Activated CD4-positive, alpha-beta T cell treated with anti-CD3 and anti-CD28 coated beads, Interleukin-10, Interleukin-2, amounts not matched to agents 100 ng/mL and 50 ng/mL, durations not matched to agents 16 hours and 8 hours (primary cell): Measurements from ENCODE around the gene BAHCC1.

Source experiments
- DNase-seq: peaks from one replicate; pipeline ENCODE4 v3.0.0-alpha.2; 2020

BAHCC1 gene

GRCh38 chr17:81387100-81388090, 7.9 kb upstream of the BAHCC1 start:
- peak; percentile 16 for DNase-seq

- no peak for DNase-seq
These were observed 7.1 kb upstream of the BAHCC1 start for GRCh38 chr17:81388091-81388611.

GRCh38 chr17:81388612-81389367, 6.5 kb upstream of the BAHCC1 start:
- no peak for DNase-seq

GRCh38 chr17:81389585-81389984, 5.7 kb upstream of the BAHCC1 start:
- DNase-seq, result no peak

- DNase-seq, result no peak
These were observed 5.0 kb upstream of the BAHCC1 start for GRCh38 chr17:81390029-81390872.

GRCh38 chr17:81390873-81391255, 4.4 kb upstream of the BAHCC1 start:
- DNase-seq, result no peak

GRCh38 chr17:81391293-81391935, 3.8 kb upstream of the BAHCC1 start:
- DNase-seq, result no peak

GRCh38 chr17:81391936-81392908, 3.0 kb upstream of the BAHCC1 start:
- DNase-seq, result no peak

- DNase-seq, result no peak
These were observed 2.2 kb upstream of the BAHCC1 start for GRCh38 chr17:81392909-81393654.

GRCh38 chr17:81393684-81394376, 1.4 kb upstream of the BAHCC1 start:
- DNase-seq, result peak; percentile 92

GRCh38 chr17:81394377-81394920, 808 bp upstream of the BAHCC1 start:
- DNase-seq, result no peak

- no peak for DNase-seq
These were observed 482 bp downstream of the BAHCC1 start for GRCh38 chr17:81395600-81396277.

GRCh38 chr17:81396278-81396721, 1.0 kb downstream of the BAHCC1 start:
- DNase-seq, result no peak

GRCh38 chr17:81396722-81397313, 1.6 kb downstream of the BAHCC1 start:
- DNase-seq, result peak; percentile 45

- DNase-seq, result peak; percentile 17
These were observed 2.3 kb downstream of the BAHCC1 start for GRCh38 chr17:81397314-81398175.

- no peak for DNase-seq
These were observed 3.0 kb downstream of the BAHCC1 start for GRCh38 chr17:81398176-81398831.
